H54 (cell line): ENCODE data around the gene PYM1.
"Not testable (repeated sequence)": the region's sequence is repeated elsewhere in the genome, so short reads cannot be mapped to it uniquely, and the experiment has no call there.

Experiments
- DNase-seq: peaks from one replicate; pipeline ENCODE4 v3.0.0; 2011; ENCODE audit warnings: low spot score, mixed read lengths; ENCODE audit not compliant: insufficient read length
- FAIRE-seq: peaks from 3 replicates; lab custom pipeline; 2011; peaks lifted over from hg19 to GRCh38; lab: Jason Lieb, UNC
- POLR2A ChIP-seq: IDR thresholded peaks from 2 replicates; pipeline ENCODE4 v1.6.1; 2011; ENCODE audit warnings: low read depth, mild to moderate bottlenecking, low read length

The PYM1 gene

GRCh38 chr12:55933169-55933798 is 5.6 kb upstream of the PYM1 start:
- no peak for DNase-seq
- no peak for TF ChIP-seq POLR2A
- FAIRE-seq: no peak

- DNase-seq (no peak), FAIRE-seq (no peak)
- TF ChIP-seq POLR2A: no peak
Measured at GRCh38 chr12:55932551-55932910, 4.8 kb upstream of the PYM1 start.

GRCh38 chr12:55931780-55932550 is 4.3 kb upstream of the PYM1 start:
- DNase-seq (no peak), FAIRE-seq (no peak)
- TF ChIP-seq POLR2A: no peak

GRCh38 chr12:55931317-55931779 is 3.7 kb upstream of the PYM1 start:
- FAIRE-seq: no peak
- TF ChIP-seq POLR2A: no peak
- no peak for DNase-seq

- FAIRE-seq (no peak), DNase-seq (peak; percentile 46)
- TF ChIP-seq POLR2A: no peak
Measured at GRCh38 chr12:55930771-55931316, 3.1 kb upstream of the PYM1 start, which contains the start of gene DGKA. Gene DGKA (plus strand): TSS chr12:55931162. CDS start chr12:55936504, 5,342 bp downstream.

- no peak for FAIRE-seq
Measured at GRCh38 chr12:55929306-55929791, 1.7 kb upstream of the PYM1 start.

GRCh38 chr12:55926738-55927587 is 731 bp downstream of the PYM1 start:
- FAIRE-seq: peak; percentile 55

More at GRCh38 chr12:55929306-55929791, 1.7 kb upstream of the PYM1 start:
- TF ChIP-seq POLR2A: no peak
- no peak for DNase-seq

GRCh38 chr12:55925870-55926737 is 1.6 kb downstream of the PYM1 start:
- FAIRE-seq (no peak), DNase-seq (no peak)
- no peak for TF ChIP-seq POLR2A

More at GRCh38 chr12:55926738-55927587, 731 bp downstream of the PYM1 start:
- DNase-seq: peak; percentile 81
- peak; percentile 51 for TF ChIP-seq POLR2A

- no peak for FAIRE-seq
- no peak for DNase-seq
- TF ChIP-seq POLR2A: no peak
Measured at GRCh38 chr12:55925371-55925770, 2.3 kb downstream of the PYM1 start.

GRCh38 chr12:55923648-55924047 is 4.0 kb downstream of the PYM1 start:
- not testable (repeated sequence) for DNase-seq, FAIRE-seq

GRCh38 chr12:55922126-55922525 is 5.6 kb downstream of the PYM1 start:
- FAIRE-seq: no peak
- no peak for DNase-seq
- TF ChIP-seq POLR2A: no peak

GRCh38 chr12:55919032-55919431 is 8.7 kb downstream of the PYM1 start:
- peak; percentile 85 for FAIRE-seq
- not testable (repeated sequence) for DNase-seq

GRCh38 chr12:55915482-55915859 is 12.2 kb downstream of the PYM1 start:
- DNase-seq (no peak), FAIRE-seq (no peak)
- no peak for TF ChIP-seq POLR2A
